HG03045 (cell line): ENCODE results near the gene LOX.
"Not testable (repeated sequence)": the region's sequence is repeated elsewhere in the genome, so short reads cannot be mapped to it uniquely, and the experiment has no call there.

ENCODE experiments used
- ATAC-seq: cut with Tn5 transposase; IDR thresholded peaks from one replicate; pipeline ENCODE4 v1.9.1; 2021; ENCODE audit warnings: mild to moderate bottlenecking, moderate library complexity; ENCODE audit not compliant: unreplicated experiment

Gene LOX

GRCh38 chr5:122099060-122099790 lies 21.2 kb upstream of the LOX start:
- ATAC-seq, result no peak

DNA sequence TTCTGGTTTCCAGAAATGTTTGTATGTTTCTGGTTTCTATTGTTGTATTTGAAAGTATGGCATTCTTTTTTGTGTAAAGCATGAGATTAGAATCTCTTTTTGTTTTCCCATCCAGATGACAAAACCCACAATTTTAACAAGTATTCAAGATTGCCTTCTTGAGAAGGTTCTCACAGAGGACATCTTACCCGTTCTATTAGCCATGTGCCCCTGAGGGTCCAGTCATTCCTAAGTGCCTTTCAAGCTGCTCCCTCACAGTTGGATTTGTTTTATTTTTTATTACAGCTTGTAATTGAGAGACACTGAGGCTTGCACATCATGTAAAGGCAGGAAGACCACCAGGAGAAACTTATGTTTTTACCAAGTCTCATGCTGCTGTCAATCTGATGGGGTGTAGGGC lies 19.3 kb upstream of the LOX start:
- no peak for ATAC-seq

- no peak for ATAC-seq
Observed at GRCh38 chr5:122095158-122095557, 17.1 kb upstream of the LOX start.

DNA sequence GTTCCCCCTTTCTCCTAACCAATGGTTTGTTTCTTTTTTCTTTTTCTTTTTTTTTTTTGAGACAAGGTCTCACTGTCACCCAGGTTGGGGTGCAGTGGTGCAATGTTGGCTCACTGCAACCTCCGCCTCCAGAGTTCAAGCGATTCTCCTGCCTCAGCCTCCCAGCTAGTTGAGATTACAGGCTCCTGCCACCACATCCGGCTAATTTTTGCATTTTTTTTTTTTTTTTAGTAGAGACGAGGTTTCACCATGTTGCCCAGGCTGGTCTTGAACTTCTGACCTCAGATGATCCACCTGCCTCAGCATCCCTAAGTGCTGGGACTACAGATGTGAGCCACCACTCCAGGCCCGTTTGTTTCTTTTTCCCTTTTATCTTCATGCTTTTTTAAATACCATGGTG lies 16.2 kb upstream of the LOX start:
- not testable (repeated sequence) for ATAC-seq

DNA sequence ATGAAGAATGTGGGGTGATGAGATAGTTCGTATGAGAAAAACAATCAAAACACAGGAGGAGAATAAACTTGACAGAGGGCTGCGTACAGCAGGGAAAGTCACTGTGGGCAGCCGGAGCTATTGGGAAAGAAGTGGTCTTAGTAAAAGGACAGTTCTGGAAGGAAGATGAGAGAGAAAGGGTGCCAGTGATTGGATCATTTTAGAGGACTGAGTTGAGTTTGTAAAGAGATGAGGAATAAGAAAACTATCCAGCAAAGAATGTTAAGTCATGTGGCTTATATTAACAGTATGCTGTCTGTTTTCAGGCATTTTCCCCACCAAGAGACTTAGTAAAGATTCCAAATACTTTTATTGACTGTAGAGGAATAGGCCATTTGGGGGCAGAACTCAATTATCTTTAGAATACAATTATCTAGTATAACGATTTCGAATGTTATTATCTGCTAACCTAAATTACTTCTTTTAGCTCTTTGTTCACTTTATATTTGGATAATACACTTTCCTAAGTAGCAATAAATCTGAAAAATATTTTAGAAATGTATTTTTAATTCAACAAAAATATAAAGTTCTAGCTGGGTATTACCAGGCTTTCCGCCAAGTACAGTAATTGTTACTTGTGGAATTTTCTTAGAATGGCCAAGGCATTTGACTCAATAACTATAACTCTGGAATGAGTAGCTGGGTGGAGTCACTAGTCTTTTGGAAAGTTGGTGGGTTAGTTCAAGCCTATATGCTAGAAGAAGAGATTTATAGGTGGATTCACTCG lies 15.5 kb upstream of the LOX start:
- ATAC-seq, result no peak

DNA sequence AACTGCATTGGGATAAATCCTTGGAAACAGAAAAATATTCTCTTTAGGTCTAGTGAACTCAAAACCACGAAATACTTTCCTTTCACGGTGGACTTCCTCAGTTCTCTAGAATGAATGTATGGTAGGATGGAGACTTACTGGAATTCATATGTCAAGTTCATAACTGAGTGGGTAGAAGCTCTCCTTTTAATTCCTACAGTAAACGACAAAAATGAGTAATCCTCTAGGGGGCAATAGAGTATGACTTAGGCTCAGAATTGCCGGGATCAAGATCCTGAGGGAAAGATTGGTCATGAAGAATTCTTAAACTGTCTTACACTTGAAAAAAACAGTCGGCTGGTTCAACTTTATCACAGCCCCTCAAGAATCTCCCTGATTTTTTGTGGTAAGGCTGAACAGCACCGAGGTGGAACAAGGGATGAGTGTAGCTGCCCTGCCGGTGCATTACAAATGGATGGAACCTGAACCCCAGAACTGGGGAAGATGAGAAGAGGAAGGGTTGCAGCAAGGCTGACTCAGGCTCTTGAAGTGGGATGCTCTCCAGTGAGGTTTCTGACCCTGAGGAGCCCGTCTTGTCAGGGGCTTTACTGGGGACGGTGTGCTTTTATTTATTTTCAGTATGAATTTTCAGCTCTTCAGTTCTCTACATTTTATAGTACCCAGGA lies 14.0 kb upstream of the LOX start:
- ATAC-seq, result no peak

GRCh38 chr5:122089096-122090013 lies 11.3 kb upstream of the LOX start:
- no peak for ATAC-seq

DNA sequence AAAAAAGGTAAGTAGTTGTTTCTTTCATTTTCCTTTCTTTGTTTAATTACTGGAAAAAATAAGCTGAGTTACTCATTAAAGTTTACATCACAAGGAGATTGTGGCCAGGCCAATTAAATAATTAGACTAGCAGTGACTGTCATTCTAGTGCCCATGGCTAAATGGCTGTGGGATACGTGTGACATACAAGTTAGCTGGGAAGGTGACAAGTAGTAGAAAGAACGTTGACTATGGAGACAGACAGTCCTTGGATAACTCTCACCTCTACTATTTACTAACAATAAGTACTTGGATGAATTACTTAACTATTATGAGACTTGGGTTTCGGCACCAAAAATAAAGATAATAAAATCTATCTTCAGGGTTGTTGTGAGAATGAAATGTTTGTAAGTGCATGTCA lies 7.0 kb upstream of the LOX start:
- ATAC-seq, result no peak

- no peak for ATAC-seq
Observed at GRCh38 chr5:122083535-122083934, 5.5 kb upstream of the LOX start.

DNA sequence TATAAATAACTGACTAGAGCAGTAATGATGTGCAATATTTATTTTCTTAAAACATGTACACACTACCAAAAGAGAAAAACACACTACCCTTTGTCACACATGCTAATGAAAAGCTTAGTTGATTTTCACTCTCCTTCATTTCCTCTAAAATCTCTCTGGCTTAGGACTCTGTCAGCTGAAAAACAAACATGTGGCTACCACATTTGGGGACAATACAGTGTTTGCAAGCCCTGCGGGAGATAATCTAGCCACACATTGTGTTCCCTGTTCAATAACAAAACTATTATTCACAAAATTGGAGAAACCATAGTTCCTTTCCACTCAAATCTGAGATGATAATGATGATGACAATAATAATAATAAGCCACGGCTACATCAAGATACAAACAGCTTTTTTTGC lies 3.5 kb upstream of the LOX start:
- ATAC-seq, result no peak

DNA sequence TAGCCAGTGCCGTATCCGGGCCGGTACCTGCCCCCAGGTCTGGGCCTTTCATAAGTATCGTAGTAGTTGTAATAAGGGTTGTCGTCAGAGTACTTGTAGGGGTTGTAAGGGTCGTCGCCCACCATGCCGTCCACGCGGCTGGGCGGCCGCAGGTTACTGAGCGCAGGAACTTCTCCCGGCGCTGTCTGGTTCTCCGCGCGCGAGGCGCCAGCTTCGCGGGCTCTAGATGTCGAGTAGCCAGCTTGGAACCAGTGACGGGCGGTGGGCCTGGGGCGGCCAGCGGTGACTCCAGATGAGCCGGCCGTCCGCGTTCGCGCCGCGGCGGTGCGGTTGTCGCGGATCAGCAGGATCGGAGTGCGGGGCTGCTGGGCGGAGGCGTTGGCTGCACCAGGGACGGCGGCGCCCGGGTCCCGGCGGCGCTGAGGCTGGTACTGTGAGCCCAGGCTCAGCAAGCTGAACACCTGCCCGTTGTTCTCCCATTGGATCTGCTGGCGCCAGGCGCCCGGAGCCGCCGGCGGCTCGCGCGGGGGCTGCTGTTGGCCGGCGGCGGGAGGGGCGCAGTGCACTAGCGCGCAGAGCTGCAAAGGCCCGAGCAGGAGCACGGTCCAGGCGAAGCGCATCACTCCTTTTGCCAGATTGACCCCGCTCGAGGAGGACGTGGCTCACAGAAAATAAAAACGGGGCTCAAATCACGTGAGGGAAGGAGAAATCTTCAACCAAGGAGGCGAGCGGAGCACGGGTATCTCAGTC lies 518 bp downstream of the LOX start:
- ATAC-seq, result no peak

GRCh38 chr5:122076669-122077365 lies 1.2 kb downstream of the LOX start:
- no peak for ATAC-seq

GRCh38 chr5:122076050-122076461 lies 2.0 kb downstream of the LOX start:
- ATAC-seq, result no peak

- ATAC-seq, result no peak
Observed at GRCh38 chr5:122073864-122074263, 4.2 kb downstream of the LOX start.

DNA sequence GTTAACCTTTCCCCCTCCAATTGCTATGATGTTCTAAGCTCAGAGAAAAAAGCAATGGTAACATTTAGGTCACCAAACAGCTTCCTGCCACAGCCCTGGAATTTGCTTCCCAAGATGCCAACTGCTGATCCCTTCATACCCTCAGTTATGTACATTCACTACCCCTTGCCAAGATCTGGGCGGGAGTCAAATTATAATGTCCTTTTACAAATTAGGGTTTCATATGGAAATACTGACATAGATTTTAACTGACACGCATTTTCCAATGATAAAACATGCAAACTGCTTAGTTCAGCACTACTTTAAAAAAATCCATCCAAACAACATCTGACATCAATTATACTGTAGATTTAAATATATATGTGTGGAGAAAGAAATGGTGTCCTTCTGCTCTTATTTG lies 5.0 kb downstream of the LOX start:
- no peak for ATAC-seq

DNA sequence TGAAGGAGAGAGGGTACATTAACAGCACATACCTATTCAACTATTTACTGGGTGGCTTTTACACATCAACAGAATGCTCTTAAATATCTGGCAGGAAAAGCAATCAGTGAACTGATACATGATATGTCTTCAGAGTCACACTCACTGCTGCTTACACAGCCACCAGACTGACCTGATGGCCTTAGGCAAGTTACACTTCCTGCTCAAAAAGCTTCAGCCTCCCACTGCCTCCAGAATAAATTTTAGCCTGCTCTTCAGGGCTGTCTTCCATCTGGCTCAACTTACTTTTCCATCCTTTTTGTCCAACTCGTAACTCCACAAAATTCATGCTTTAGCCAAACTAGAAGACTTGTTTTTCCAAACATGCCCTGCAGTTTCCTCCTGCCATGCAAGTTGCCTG lies 10.7 kb downstream of the LOX start:
- no peak for ATAC-seq

DNA sequence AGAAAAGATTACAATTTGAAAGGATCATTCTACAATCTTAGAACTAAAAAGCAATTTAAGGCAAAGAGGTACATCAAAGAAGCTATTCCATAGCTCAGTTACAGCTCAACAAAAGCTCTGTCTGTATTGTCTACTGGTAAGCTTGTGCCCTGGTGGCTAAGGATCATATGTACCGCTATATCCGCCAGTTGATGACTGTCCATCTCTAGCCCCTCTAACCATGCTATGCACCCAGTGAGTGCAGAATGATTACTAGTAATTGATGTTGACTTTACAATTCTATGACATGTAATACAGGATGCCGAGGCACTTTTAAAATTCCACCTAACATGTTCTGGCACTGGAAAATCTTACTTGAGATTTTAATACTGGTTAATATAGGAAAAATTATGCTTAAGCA lies 13.1 kb downstream of the LOX start:
- no peak for ATAC-seq

DNA sequence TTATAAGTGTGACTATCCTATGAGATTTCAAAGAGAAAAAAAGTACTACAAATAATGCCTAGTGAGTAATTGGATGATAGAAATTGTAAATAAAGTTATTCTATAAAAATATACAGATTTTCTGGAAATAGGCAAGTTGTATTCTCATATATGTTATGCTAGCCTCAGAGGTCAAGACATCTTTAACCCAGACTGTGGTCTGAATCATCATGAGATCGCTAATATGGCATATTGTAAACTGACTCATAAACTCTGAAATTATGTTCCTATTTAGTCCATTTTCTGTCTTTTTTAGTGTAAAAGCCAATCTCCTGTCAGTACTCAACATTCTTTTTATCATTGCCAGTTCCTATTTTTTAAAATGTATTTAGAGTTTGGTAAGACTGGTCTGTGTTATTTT lies 14.2 kb downstream of the LOX start:
- no peak for ATAC-seq

- no peak for ATAC-seq
Observed at GRCh38 chr5:122062205-122062604, 15.9 kb downstream of the LOX start.

DNA sequence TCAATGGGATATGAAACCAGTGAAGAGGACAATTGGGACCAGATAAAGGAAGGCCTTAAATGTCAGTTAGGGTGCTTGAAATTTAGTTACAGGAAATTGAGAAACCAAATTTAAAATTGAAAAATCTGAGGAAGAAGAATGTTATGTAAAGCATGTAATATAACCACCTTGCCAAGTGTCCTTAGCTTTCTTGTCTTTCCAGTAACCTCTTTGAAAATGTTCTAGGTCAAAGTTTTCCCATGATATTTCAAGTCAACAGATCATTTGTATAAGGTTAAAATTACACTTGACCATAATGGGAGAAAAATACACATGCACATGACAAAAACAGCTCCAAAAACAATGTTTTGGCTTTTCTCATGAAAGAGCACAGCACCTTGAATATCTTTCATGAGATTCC lies 21.1 kb downstream of the LOX start:
- ATAC-seq, result no peak
